ENCODE data around the gene IGIP.

The IGIP gene

GRCh38 chr5:140111011-140111858 is 14.5 kb upstream of the IGIP start:
- no peak for TF ChIP-seq CTCF (IDR thresholded peaks at IDR 0.05; ENCODE audit: low read depth, low read length)
- H3K4me3 ChIP-seq (ENCODE audit: low read depth, low read length), result no peak overlapping the region

- no peak overlapping the region; the same call in 1 of the 2 replicates for H3K4me3 ChIP-seq (ENCODE audit: low read depth, low read length)
- no peak for TF ChIP-seq CTCF (IDR thresholded peaks at IDR 0.05; ENCODE audit: low read depth, low read length)
Measured at GRCh38 chr5:140111859-140112551, 13.7 kb upstream of the IGIP start.

- peak overlapping the region; percentile 79 for H3K4me3 ChIP-seq (ENCODE audit: low read depth, low read length)
- no peak for TF ChIP-seq CTCF (IDR thresholded peaks at IDR 0.05; ENCODE audit: low read depth, low read length)
Measured at GRCh38 chr5:140112685-140113179, 13.0 kb upstream of the IGIP start.

GRCh38 chr5:140113180-140113698 is 12.5 kb upstream of the IGIP start:
- TF ChIP-seq CTCF (IDR thresholded peaks at IDR 0.05; ENCODE audit: low read depth, low read length), result no peak
- H3K4me3 ChIP-seq (ENCODE audit: low read depth, low read length), result peak overlapping the region; percentile 79

GRCh38 chr5:140113699-140114263 is 12.0 kb upstream of the IGIP start, which contains the start of gene PURA:
TSS of gene PURA (plus strand) at chr5:140114109. CDS start at chr5:140114182, 73 bp downstream.
- TF ChIP-seq CTCF (IDR thresholded peaks at IDR 0.05; ENCODE audit: low read depth, low read length), result no peak
- peak within 1 kb of the TSS; percentile 79 for H3K4me3 ChIP-seq (ENCODE audit: low read depth, low read length)

GRCh38 chr5:140114341-140115185 is 11.2 kb upstream of the IGIP start:
- no peak for TF ChIP-seq CTCF (IDR thresholded peaks at IDR 0.05; ENCODE audit: low read depth, low read length)
- peak overlapping the region; percentile 79 for H3K4me3 ChIP-seq (ENCODE audit: low read depth, low read length)
